ENCODE measurements around the gene CNOT8. TPM values are rescaled to one million over a fixed set of nuclear protein-coding genes. Genes with fewer than 3 reads are reported as not detected.
"Not testable (repeated sequence)": the region's sequence is repeated elsewhere in the genome, so short reads cannot be mapped to it uniquely, and the experiment has no call there.

Gene CNOT8
- total RNA-seq, 1 donor from 2014 or later: 51.5 TPM

DNA sequence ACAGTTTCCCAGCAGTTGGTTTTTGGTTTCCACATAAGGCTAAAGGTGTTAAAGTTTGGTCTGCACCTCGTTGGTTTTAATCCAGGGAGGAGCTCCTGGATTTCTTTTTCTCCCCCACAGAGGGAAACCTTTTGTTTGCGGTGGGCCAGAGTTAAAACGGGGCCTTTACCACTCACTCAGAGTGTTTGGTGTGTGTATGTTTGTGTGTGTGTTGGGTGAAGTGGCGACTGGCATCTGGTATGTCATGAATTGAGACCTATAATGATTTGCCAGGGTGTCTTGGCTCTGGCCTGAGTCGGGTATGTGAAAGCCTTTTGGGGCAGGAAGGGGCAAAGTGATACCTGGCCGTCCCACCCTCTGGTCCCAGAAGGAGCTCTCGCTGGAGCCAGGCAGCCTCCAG lies 38.9 kb upstream of the CNOT8 start:
- peaks cover 38% of the 10 kb centered on the region for H3K36me3 Mint-ChIP-seq
- DNase-seq (ENCODE audit: extremely low spot score, unreplicated experiment): no peak
- H3K9me3 Mint-ChIP-seq: no peaks in the 10 kb centered on the region
- H3K4me1 Mint-ChIP-seq (ENCODE audit: unreplicated experiment): no peaks in the 10 kb centered on the region
- H3K27me3 Mint-ChIP-seq: no peaks in the 10 kb centered on the region
- H3K4me3 Mint-ChIP-seq: no peak overlapping the region
- TF ChIP-seq, protein P1, sequence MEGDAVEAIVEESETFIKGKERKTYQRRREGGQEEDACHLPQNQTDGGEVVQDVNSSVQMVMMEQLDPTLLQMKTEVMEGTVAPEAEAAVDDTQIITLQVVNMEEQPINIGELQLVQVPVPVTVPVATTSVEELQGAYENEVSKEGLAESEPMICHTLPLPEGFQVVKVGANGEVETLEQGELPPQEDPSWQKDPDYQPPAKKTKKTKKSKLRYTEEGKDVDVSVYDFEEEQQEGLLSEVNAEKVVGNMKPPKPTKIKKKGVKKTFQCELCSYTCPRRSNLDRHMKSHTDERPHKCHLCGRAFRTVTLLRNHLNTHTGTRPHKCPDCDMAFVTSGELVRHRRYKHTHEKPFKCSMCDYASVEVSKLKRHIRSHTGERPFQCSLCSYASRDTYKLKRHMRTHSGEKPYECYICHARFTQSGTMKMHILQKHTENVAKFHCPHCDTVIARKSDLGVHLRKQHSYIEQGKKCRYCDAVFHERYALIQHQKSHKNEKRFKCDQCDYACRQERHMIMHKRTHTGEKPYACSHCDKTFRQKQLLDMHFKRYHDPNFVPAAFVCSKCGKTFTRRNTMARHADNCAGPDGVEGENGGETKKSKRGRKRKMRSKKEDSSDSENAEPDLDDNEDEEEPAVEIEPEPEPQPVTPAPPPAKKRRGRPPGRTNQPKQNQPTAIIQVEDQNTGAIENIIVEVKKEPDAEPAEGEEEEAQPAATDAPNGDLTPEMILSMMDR (conservative IDR thresholded peaks at IDR 0.05): no peak
- no peak overlapping the region for H3K27ac Mint-ChIP-seq

DNA sequence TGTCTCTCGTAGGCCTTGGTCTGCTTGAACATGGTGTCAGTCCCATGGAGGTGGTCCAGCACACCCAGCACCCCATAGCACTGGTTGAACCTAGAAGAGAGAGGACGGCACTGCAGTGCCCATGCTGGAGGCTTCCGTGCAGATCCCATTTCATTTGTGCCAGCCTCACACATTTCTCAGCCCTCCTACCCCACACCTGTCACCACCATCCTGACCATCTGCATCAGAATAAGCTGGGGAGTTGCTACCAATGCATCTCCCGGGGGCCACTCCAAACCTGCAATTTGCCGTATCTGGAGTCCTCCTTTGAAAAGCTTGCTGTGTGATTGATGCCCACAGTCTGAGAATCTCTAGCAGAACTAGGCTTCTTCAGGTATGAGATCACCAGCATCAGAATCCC lies 38.0 kb upstream of the CNOT8 start:
- no peaks in the 10 kb centered on the region for H3K9me3 Mint-ChIP-seq
- H3K36me3 Mint-ChIP-seq: peaks cover 30% of the 10 kb centered on the region
- no peak for DNase-seq (ENCODE audit: extremely low spot score, unreplicated experiment)
- no peaks in the 10 kb centered on the region for H3K27me3 Mint-ChIP-seq
- H3K27ac Mint-ChIP-seq: peak overlapping the region; percentile 26
- no peaks in the 10 kb centered on the region for H3K4me1 Mint-ChIP-seq (ENCODE audit: unreplicated experiment)
- no peak overlapping the region for H3K4me3 Mint-ChIP-seq
- TF ChIP-seq, protein P1 (conservative IDR thresholded peaks at IDR 0.05): no peak

GRCh38 chr5:154822896-154823295 lies 35.5 kb upstream of the CNOT8 start:
- H3K4me3 Mint-ChIP-seq; H3K27me3 Mint-ChIP-seq; H3K27ac Mint-ChIP-seq; H3K9me3 Mint-ChIP-seq; DNase-seq (ENCODE audit: extremely low spot score, unreplicated experiment); H3K4me1 Mint-ChIP-seq (ENCODE audit: unreplicated experiment): not testable (repeated sequence)
- peaks cover 17% of the 10 kb centered on the region for H3K36me3 Mint-ChIP-seq

DNA sequence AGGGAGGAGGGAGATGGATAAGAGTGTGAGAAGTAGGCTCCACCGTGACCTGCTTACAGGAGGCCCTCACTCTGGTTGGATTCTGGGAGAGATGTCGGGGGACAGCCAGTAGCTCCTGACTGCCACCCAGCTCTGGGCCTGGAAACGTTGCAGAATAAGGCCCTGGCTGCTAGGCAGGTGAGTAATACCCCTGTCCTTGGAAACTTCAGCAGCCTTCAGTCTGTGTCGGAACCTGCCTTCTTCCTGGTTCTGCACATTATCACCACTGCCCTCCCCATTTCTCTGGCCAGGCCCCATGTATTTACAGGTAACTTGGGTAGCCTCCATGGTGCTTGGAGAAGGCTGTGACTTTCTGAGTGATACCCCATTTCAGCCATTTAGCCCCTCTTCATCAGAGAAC lies 34.8 kb upstream of the CNOT8 start:
- Mint-ChIP-seq H3K27me3 (no peaks in the 10 kb centered on the region), H3K36me3 (peaks cover 17% of the 10 kb centered on the region), H3K4me1 (ENCODE audit: unreplicated experiment) (no peaks in the 10 kb centered on the region), H3K27ac (no peak overlapping the region), H3K9me3 (no peaks in the 10 kb centered on the region), H3K4me3 (no peak overlapping the region)
- TF ChIP-seq, protein P1 (conservative IDR thresholded peaks at IDR 0.05): no peak
- DNase-seq (ENCODE audit: extremely low spot score, unreplicated experiment): no peak

GRCh38 chr5:154824070-154824469 lies 34.4 kb upstream of the CNOT8 start:
- Mint-ChIP-seq H3K36me3 (peaks cover 17% of the 10 kb centered on the region), H3K4me1 (ENCODE audit: unreplicated experiment) (no peaks in the 10 kb centered on the region), H3K27me3 (no peaks in the 10 kb centered on the region), H3K27ac (no peak overlapping the region), H3K4me3 (no peak overlapping the region), H3K9me3 (no peaks in the 10 kb centered on the region)
- no peak for DNase-seq (ENCODE audit: extremely low spot score, unreplicated experiment)
- TF ChIP-seq, protein P1 (conservative IDR thresholded peaks at IDR 0.05): no peak

GRCh38 chr5:154829181-154829588 lies 29.2 kb upstream of the CNOT8 start:
- H3K9me3 Mint-ChIP-seq: no peaks in the 10 kb centered on the region
- DNase-seq (ENCODE audit: extremely low spot score, unreplicated experiment): no peak
- no peaks in the 10 kb centered on the region for H3K4me1 Mint-ChIP-seq (ENCODE audit: unreplicated experiment)
- TF ChIP-seq, protein P1 (conservative IDR thresholded peaks at IDR 0.05): no peak
- no peak overlapping the region for H3K27ac Mint-ChIP-seq
- H3K27me3 Mint-ChIP-seq: no peaks in the 10 kb centered on the region
- peaks cover 12% of the 10 kb centered on the region for H3K36me3 Mint-ChIP-seq
- H3K4me3 Mint-ChIP-seq: no peak overlapping the region
